Body of pancreas (tissue), 4 donors: Measurements from ENCODE around the gene DISP3. TPM values are rescaled to one million over a fixed set of nuclear protein-coding genes. Genes with fewer than 3 reads are reported as not detected.

Experiments used
- ATAC-seq: fragments of 150-250 bp; one replicate; pipeline ENCODE4 v1.9.1; 2016
- DNase-seq, 4 donors: peaks; one replicate each; pipeline ENCODE4 v3.0.0-alpha.2; 2019
- H3K27ac ChIP-seq, 4 donors: fragments of 200-600 bp; sonication (generic); 1 replicate in 3 of 4; 2 replicates in 1 of 4; pipeline versions ENCODE4 v1.5.1 to v1.6.1; 2016 to 2019; ENCODE audit warnings: mild to moderate bottlenecking in 1 of 4, mixed read lengths in 1 of 4, moderate library complexity in 1 of 4
- H3K27me3 ChIP-seq, 2 donors: fragments of 200-600 bp; sonication (generic); one replicate each; pipeline ENCODE4 v1.6.0; 2016; ENCODE audit warnings: mild to moderate bottlenecking in 1 of 2
- H3K36me3 ChIP-seq, 2 donors: fragments of 200-600 bp; sonication (generic); replicated peaks in 1 of 2; 2 replicates each; pipeline ENCODE4 v1.5.1; 2016; ENCODE audit warnings: low read depth in 2 of 2; ENCODE audit not compliant: insufficient read depth in 1 of 2
- H3K4me1 ChIP-seq: fragments of 200-600 bp; sonication (generic); one replicate; pipeline ENCODE4 v1.6.0; 2016
- H3K4me3 ChIP-seq, 2 donors: fragments of 200-600 bp; sonication (generic); 1 replicate in 1 of 2; 2 replicates in 1 of 2; pipeline ENCODE4 v1.5.1; 2016 to 2019
- H3K9me3 ChIP-seq, 3 donors: fragments of 200-600 bp; sonication (generic); 1 replicate in 2 of 3; 2 replicates in 1 of 3; pipeline ENCODE4 v1.5.1; 2016
- POLR2A ChIP-seq, 3 donors: fragments of 450-650 bp; IDR thresholded peaks; one replicate each; pipeline ENCODE4 v1.6.1; 2016; ENCODE audit warnings: antibody characterized with exemption in 3 of 3, mild to moderate bottlenecking in 2 of 3
- WGBS, 2 donors: methylation state at CpG; one replicate each; pipeline ENCODE4 v1.1.5; 2017; 5-methylcytosine and 5-hydroxymethylcytosine counted together
- intact Hi-C: fragments of 100-400 bp; cut with DNase I; formaldehyde crosslinking; loops from one replicate; pipeline ENCODE4 v1.15.1; 2023
- total RNA-seq, 2 donors: library from RNA; depleted of rRNA; stranded (reverse); fragments of >200 nt; gene quantifications; one replicate each; pipeline ENCODE4 v1.1.0, GENCODE V29; 2016
- TF ChIP-seq, protein P1 (sequence below), 7 experiments: fragments of 450-650 bp in 4 of 7; fragments of 200-600 bp in 3 of 7; sonication (generic) in 3 of 7; IDR thresholded peaks; one replicate each; pipeline ENCODE4 v1.5.1; 2016 to 2019; ENCODE audit warnings: antibody characterized with exemption in 7 of 7

Gene DISP3
- total RNA-seq, 2 donors from 2014 or later, result 0.33 TPM; not detected in 1

DNA sequence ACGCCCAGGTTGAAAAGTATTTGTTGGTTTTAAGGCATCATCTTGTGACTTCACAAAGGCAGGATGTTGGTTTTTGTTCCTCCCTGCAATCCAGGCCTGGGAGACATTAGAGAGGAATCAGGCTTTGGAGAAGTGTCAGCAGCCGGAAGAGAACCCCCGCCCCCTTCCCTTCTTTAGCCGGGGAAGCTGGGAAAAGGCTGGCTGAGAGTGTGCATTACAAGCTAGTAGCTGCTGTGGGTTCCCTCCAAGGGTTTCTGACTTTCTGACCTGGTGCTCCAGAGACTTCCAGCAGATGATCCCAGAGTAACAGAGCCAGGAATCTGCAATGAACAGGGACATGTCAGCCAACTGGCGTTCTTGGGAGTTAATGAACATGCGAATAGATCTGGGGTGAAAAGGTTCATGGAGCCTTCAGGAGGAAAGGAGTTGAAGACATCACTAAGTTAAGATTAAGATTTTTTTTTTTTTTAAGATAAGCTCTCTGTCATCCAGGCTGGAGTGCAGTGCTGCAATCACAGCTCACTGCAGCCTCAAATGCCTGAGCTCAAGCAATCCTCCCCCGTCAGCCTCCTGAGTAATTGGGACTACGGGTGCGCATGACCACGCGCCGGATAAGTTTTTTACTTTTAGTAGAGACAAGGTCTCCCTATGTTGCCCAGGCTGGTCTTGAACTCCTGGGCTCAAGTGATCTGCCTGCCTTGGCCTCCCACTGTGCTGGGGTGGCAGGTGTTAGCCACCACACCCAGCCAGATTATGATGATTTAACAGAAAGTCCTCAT, 7.5 kb downstream of the DISP3 start:
- intact Hi-C loops, result no loop called here
- DNase-seq, result no peak
- Histone ChIP-seq H3K4me3 (no peak overlapping the region), H3K36me3 (no peaks in the 10 kb centered on the region), H3K27ac (no peak overlapping the region), H3K27me3 (peaks cover 0 to 8% of the 10 kb centered on the region in 2 donors), H3K4me1 (no peaks in the 10 kb centered on the region), H3K9me3 (no peaks in the 10 kb centered on the region)
- no peak for ATAC-seq
- WGBS, 2 donors, result 58 to 72% methylated on average over 11 to 12 of the region's 12 CpGs
- TF ChIP-seq, protein P1, sequence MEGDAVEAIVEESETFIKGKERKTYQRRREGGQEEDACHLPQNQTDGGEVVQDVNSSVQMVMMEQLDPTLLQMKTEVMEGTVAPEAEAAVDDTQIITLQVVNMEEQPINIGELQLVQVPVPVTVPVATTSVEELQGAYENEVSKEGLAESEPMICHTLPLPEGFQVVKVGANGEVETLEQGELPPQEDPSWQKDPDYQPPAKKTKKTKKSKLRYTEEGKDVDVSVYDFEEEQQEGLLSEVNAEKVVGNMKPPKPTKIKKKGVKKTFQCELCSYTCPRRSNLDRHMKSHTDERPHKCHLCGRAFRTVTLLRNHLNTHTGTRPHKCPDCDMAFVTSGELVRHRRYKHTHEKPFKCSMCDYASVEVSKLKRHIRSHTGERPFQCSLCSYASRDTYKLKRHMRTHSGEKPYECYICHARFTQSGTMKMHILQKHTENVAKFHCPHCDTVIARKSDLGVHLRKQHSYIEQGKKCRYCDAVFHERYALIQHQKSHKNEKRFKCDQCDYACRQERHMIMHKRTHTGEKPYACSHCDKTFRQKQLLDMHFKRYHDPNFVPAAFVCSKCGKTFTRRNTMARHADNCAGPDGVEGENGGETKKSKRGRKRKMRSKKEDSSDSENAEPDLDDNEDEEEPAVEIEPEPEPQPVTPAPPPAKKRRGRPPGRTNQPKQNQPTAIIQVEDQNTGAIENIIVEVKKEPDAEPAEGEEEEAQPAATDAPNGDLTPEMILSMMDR (IDR thresholded peaks at IDR 0.05), result no peak
- no peak for TF ChIP-seq POLR2A (IDR thresholded peaks at IDR 0.05)

DNA sequence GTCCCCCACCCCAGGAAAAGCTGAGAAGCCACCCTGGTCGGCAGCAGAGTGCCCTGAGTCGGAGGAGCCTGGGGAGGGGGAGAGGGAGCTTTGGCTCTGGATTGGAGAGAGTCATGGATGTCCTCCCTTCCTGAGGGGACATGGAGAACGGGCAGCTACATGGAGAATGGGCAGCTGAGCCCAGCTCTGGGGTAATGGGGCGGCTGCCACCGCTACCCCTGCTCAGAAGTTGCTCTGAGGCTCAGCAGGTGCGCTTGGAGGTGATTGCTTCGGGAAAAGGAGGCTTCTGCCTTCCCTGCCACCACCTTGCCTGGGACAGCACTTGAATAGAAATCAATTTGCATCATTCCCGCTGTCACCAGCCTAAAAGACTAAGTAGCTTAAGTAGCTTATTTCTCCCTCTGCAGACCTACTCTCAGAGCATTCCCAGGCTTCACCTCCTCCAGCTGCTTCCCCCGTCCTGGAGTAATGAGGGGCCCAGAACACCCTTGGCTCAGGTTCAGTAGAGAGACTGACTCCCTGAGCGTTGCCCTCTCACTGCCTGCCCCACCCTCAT, 8.3 kb downstream of the DISP3 start:
- Histone ChIP-seq H3K27ac (no peak overlapping the region), H3K27me3 (no peaks in the 10 kb centered on the region)

DNA sequence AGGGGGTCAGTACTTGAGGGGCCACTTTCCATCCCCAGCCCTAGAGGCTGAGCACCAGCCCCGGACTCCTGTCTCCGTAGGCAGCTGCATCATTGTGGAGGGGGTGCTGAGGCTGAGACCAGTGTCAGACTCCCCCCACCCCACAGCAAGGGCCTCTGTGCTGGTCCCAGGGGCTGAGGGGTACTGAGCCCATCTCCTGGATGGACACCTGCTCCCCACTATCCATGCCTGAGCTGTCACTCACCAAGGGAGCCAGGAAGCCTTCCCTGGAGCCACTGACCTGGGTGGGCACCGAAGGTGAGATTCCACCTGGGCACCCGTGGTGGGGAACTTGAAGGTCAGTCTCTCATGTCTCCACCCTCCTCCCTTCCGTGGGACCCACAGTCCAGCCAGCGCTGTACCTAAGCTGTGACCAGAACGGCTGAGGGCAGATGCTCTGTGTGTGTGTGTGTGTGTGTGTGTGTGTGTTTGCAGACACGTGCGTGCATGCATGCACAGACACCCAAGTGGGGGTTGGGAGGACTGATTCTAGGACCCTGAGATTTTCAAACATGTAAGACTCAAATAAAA, 9.3 kb downstream of the DISP3 start:
- WGBS, 2 donors, result 42 to 55% methylated on average over 2 to 9 of the region's 9 CpGs
- ATAC-seq (no peak), DNase-seq (no peak)
- Histone ChIP-seq H3K4me3 (no peak overlapping the region), H3K36me3 (no peaks in the 10 kb centered on the region), H3K4me1 (no peaks in the 10 kb centered on the region), H3K27ac (no peak overlapping the region), H3K9me3 (no peaks in the 10 kb centered on the region), H3K27me3 (no peaks in the 10 kb centered on the region)
- TF ChIP-seq, protein P1 (IDR thresholded peaks at IDR 0.05), result no peak
- no peak for TF ChIP-seq POLR2A (IDR thresholded peaks at IDR 0.05)
- intact Hi-C loops, result no loop called here

More for the DNA sequence above, 8.3 kb downstream of the DISP3 start:
- TF ChIP-seq POLR2A (IDR thresholded peaks at IDR 0.05), result no peak
- TF ChIP-seq, protein P1 (IDR thresholded peaks at IDR 0.05), result no peak
- Histone ChIP-seq H3K36me3 (no peaks in the 10 kb centered on the region), H3K9me3 (no peaks in the 10 kb centered on the region), H3K4me1 (no peaks in the 10 kb centered on the region), H3K4me3 (no peak overlapping the region)
- intact Hi-C loops, result no loop called here
- 25 to 33% methylated on average over 8 to 10 of the region's 10 CpGs for WGBS, 2 donors
- DNase-seq (no peak), ATAC-seq (no peak)

DNA sequence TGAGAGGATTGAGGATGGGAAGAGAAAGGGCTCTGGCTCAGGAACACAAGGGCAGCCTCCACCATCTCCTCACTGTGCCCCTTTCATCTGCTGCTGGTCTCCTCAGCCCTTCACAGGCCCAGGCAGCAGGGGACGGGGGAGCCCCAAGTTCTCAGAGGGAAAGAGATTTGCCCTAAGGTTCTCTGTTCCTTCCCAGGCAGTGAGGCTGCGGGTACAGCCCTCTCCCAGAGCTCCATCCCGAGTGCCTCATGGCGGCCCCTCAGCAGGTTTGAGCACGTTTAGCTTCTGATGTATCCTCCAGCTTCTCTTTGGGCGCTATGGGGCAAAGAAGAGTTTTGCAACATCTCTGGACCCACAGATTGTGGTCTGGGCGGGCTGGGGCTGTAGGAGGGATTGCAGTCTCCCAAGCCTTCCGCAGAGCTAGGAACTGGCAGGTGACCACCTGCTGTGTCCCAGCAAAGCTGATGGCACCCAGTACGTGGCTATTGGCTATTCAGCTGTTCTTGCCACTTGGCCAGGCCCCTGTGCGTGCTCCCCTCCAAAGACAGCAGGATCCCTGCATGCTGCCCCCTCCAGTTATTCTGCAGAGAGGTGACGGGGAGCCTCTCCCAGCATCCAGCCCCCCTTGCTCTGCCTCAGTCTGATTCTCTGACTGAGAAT, 10.1 kb downstream of the DISP3 start:
- no peak overlapping the region for H3K27ac ChIP-seq
- ATAC-seq (no peak), DNase-seq (no peak)
- H3K27me3 ChIP-seq, result no peaks in the 10 kb centered on the region
- no peaks in the 10 kb centered on the region for H3K4me1 ChIP-seq
- no peaks in the 10 kb centered on the region for H3K36me3 ChIP-seq
- WGBS, 2 donors, result 49 to 50% methylated on average over 6 to 10 of the region's 11 CpGs
- no peaks in the 10 kb centered on the region for H3K9me3 ChIP-seq
- no peak overlapping the region for H3K4me3 ChIP-seq
- intact Hi-C loops, result no loop called here
- TF ChIP-seq, protein P1 (IDR thresholded peaks at IDR 0.05), result no peak
- TF ChIP-seq POLR2A (IDR thresholded peaks at IDR 0.05), result no peak
